ENCODE data around the gene SPATA9. TPM values are rescaled to one million over a fixed set of nuclear protein-coding genes. Genes with fewer than 3 reads are reported as not detected.

The SPATA9 gene
- total and polyA plus RNA-seq, 9 of the 15 experiments (the other 6 are each of a cell fraction or from before 2014, with no cell fraction given), result 0.16 to 5.5 (median 0.39) TPM; not detected in 3

GRCh38 chr5:95723632-95724369, 41.0 kb upstream of the SPATA9 start (continued):
- no peak for TF ChIP-seq ATF3 (IDR thresholded peaks at IDR 0.05)
- TF ChIP-seq ATF3 (CRISPR knock-in tag; conservative IDR thresholded peaks at IDR 0.05), result 0 out of 2 replicates have a peak, but pooled peaks have one; percentile 32
- TF ChIP-seq SLC30A9 (CRISPR knock-in tag; IDR thresholded peaks at IDR 0.05), result no peak
- no peak for TF ChIP-seq ZKSCAN1 (IDR thresholded peaks at IDR 0.05; ENCODE audit: low read depth, low read length)
- no peak for TF ChIP-seq TSHZ1 (CRISPR knock-in tag; IDR thresholded peaks at IDR 0.05)
- no peak for TF ChIP-seq HCFC1 (IDR thresholded peaks at IDR 0.05; ENCODE audit: low read depth, low read length)
- no peak for TF ChIP-seq EHMT2 (IDR thresholded peaks at IDR 0.05)
- 0 out of 2 replicates have a peak, but pooled peaks have one; percentile 32 for TF ChIP-seq ERF (CRISPR knock-in tag; IDR thresholded peaks at IDR 0.05)
- no peak for TF ChIP-seq MAZ (CRISPR knock-in tag; conservative IDR thresholded peaks at IDR 0.05 in 1 of 2, IDR thresholded peaks at IDR 0.05 in 1 of 2)
- TF ChIP-seq GATAD2B (IDR thresholded peaks at IDR 0.05; ENCODE audit: borderline replicate concordance), result 0 out of 2 replicates have a peak, but pooled peaks have one; percentile 50
- no peak for TF ChIP-seq ZNF384 (IDR thresholded peaks at IDR 0.05; ENCODE audit: low read depth, low read length)
- no peak for TF ChIP-seq ZNF217 (CRISPR knock-in tag; IDR thresholded peaks at IDR 0.05)
- no peak for TF ChIP-seq SNRNP70 (optimal IDR thresholded peaks at IDR 0.05; ENCODE audit: low read depth, low read length)
- TF ChIP-seq THAP12 (CRISPR knock-in tag; IDR thresholded peaks at IDR 0.05), result no peak
- TF ChIP-seq NR0B1 (IDR thresholded peaks at IDR 0.05; ENCODE audit: partially characterized antibody), result no peak
- no peak for TF ChIP-seq TRIM25 (IDR thresholded peaks at IDR 0.05; ENCODE audit: borderline replicate concordance)
- TF ChIP-seq FOSL1 (tag; conservative IDR thresholded peaks at IDR 0.05), result no peak
- TF ChIP-seq ZNF274 (IDR thresholded peaks at IDR 0.05; ENCODE audit: borderline replicate concordance, low read depth, low read length), result no peak
